Common myeloid progenitor, CD34-positive (primary cell): ENCODE measurements around the gene RAB31.

Experiments
- CTCF ChIA-PET: fragments of 350-600 bp; sonication (Branson Sonifier 250); formaldehyde crosslinking; loops from one replicate; lab custom pipeline; 2021; ENCODE audit warnings: antibody characterized with exemption; lab: Charles Lee
- POLR2A ChIA-PET: fragments of 350-600 bp; sonication (Branson Sonifier 250); formaldehyde crosslinking; loops from one replicate; lab custom pipeline; 2021; ENCODE audit warnings: antibody characterized with exemption; lab: Charles Lee
- DNase-seq, 3 donors: peaks; one replicate each; pipeline versions ENCODE4 v3.0.0 to v3.0.0-alpha.2; 2013
- H3K27ac ChIP-seq, 2 experiments: 1 replicate in 1 of 2; 2 replicates in 1 of 2; pipeline ENCODE4 v1.7.0; 2013; ENCODE audit warnings: inconsistent platforms in 2 of 2, low read length in 2 of 2, mild to moderate bottlenecking in 2 of 2, low read depth in 1 of 2, moderate library complexity in 1 of 2; ENCODE audit not compliant: severe bottlenecking in 2 of 2, insufficient read depth in 1 of 2, poor library complexity in 1 of 2
- H3K27me3 ChIP-seq, 5 experiments: replicated peaks in 2 of 5; 1 replicate in 3 of 5; 2 replicates in 2 of 5; pipeline versions ENCODE4 v1.6.1 to v1.7.0; 2013; ENCODE audit warnings: low read length in 4 of 5, mild to moderate bottlenecking in 2 of 5, moderate library complexity in 2 of 5, inconsistent platforms in 1 of 5; ENCODE audit not compliant: insufficient read depth in 5 of 5, control insufficient read depth in 4 of 5
- H3K36me3 ChIP-seq, 4 experiments: 1 replicate in 2 of 4; 2 replicates in 2 of 4; pipeline versions ENCODE4 v1.6.1 to v1.7.0; 2013; ENCODE audit warnings: low read length in 3 of 4, control low read depth in 1 of 4, mild to moderate bottlenecking in 1 of 4; ENCODE audit not compliant: control insufficient read depth in 4 of 4, insufficient read depth in 4 of 4
- H3K4me1 ChIP-seq, 4 experiments: 1 replicate in 3 of 4; 2 replicates in 1 of 4; pipeline versions ENCODE4 v1.6.1 to v1.7.1; 2013; ENCODE audit warnings: low read length in 3 of 4, mild to moderate bottlenecking in 3 of 4, control low read depth in 1 of 4, inconsistent platforms in 1 of 4, moderate library complexity in 1 of 4; ENCODE audit not compliant: control insufficient read depth in 4 of 4, insufficient read depth in 4 of 4; ENCODE audit errors: control extremely low read depth in 1 of 4
- H3K4me3 ChIP-seq, 7 experiments: 1 replicate in 4 of 7; 2 replicates in 3 of 7; pipeline versions ENCODE4 v1.5.1 to v1.7.0; 2013; ENCODE audit warnings: mild to moderate bottlenecking in 7 of 7, low read length in 6 of 7, moderate library complexity in 6 of 7, inconsistent platforms in 2 of 7, low read depth in 2 of 7, control low read depth in 1 of 7; ENCODE audit not compliant: insufficient read depth in 4 of 7, control insufficient read depth in 1 of 7; ENCODE audit errors: extremely low read depth in 1 of 7
- H3K9me3 ChIP-seq, 5 experiments: 1 replicate in 4 of 5; 2 replicates in 1 of 5; pipeline versions ENCODE4 v1.6.1 to v1.7.1; 2013; ENCODE audit warnings: low read length in 4 of 5, mild to moderate bottlenecking in 2 of 5, inconsistent platforms in 1 of 5, low read depth in 1 of 5, moderate library complexity in 1 of 5; ENCODE audit not compliant: control insufficient read depth in 4 of 5, insufficient read depth in 2 of 5; ENCODE audit errors: control extremely low read depth in 1 of 5
- whole genome bisulfite sequencing: methylation state at CpG from one replicate; pipeline ENCODE4 v1.1.5; 2013; ENCODE audit not compliant: insufficient coverage; 5-methylcytosine and 5-hydroxymethylcytosine counted together

The RAB31 gene

DNA sequence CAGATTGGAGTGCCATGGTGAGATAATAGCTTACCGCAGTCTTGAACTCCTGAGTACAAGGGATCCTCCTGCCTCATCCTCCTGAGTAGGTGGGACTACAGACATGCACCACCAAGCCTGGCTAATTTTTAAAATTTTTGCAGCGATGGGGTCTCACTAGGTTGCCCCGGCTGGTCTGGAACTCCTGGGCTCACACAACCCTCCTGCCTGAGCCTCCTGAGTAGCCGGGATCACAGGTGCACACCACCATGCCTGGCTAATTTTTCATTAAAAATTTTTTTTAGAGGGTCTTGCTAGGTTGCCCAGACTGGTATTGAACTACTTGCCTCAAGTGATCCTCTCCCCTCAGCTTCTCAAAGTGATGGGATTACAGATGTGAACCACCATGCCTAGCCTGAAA, 27.8 kb downstream of the RAB31 start:
- Histone ChIP-seq H3K36me3 (peaks cover 0 to 15% (median 0%) of the 10 kb centered on the region in 4 experiments), H3K27me3 (no peaks in the 10 kb centered on the region), H3K4me1 (peaks cover 2 to 59% (median 23%) of the 10 kb centered on the region in 4 experiments), H3K4me3 (no peak overlapping the region), H3K27ac (no peak overlapping the region), H3K9me3 (no peaks in the 10 kb centered on the region)
- DNase-seq = no peak
- 75% methylated on average over 4 of the region's 4 CpGs for WGBS
- ChIA-PET POLR2A (no interaction called here), CTCF (interaction anchor here (1.1 to 2.9 kb wide), 3 partner anchors 26 to 36 kb away, joined by 3 to 11 read pairs (median 3); no protein-coding TSS in a partner anchor)

DNA sequence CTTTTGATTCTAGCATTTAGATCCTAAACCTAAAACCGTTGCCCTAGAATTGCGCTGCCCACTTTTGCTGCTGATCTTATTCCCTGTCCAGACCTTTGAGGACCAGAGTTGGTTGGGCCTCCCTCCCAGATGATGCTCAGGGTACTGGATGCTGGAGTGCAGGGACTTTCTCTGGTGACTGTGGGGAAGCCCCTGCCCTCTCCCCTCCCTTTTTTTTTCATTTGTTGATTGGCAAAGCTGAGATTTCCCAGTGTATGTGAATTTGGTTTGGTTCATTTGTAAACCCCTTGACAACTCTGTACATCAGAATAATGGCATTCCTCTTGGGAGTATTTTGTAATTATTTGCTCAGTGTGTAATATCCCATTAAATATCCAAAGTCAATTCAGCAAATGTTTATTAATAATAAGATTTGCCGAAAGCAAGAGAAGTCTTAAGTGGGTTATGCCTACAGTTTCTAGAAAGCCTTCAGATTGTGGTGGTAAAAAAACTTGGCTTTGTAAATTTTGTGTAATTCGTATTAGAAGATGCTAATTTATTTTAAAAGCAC, 28.3 kb downstream of the RAB31 start:
- Histone ChIP-seq H3K27me3 (no peaks in the 10 kb centered on the region), H3K27ac (no peak overlapping the region), H3K4me3 (no peak overlapping the region), H3K4me1 (peaks cover 2 to 62% (median 23%) of the 10 kb centered on the region in 4 experiments), H3K9me3 (no peaks in the 10 kb centered on the region), H3K36me3 (peaks cover 0 to 15% (median 0%) of the 10 kb centered on the region in 4 experiments)
- 50% methylated on average over 2 of the region's 4 CpGs for WGBS
- ChIA-PET CTCF (interaction anchor here (0.8 to 2.9 kb wide), 4 partner anchors 10 to 33 kb away, joined by 3 to 11 read pairs (median 3); no protein-coding TSS in a partner anchor), POLR2A (no interaction called here)
- no peak for DNase-seq

DNA sequence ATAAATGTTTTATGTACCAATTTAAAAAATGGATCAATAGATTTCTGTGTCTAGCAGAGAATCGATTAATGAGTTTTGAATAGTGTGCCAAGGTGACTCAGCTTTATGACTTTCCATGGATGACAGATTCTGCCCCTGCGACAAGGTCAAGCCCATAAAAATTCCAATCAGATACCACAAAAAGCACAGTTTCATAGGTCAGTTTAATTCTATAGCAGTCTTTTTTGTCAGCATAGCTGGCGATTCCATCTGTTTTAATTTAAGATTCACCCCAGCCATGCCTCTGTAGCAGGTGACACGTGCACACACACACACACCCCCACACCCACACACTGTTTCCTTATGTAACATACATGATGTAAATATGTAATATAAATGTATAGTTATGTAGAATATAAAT, 28.9 kb downstream of the RAB31 start:
- CTCF ChIA-PET = interaction anchor here (0.8 to 2.9 kb wide), 5 partner anchors 10 to 168 kb away, joined by 3 to 11 read pairs (median 3); no protein-coding TSS in a partner anchor

DNA sequence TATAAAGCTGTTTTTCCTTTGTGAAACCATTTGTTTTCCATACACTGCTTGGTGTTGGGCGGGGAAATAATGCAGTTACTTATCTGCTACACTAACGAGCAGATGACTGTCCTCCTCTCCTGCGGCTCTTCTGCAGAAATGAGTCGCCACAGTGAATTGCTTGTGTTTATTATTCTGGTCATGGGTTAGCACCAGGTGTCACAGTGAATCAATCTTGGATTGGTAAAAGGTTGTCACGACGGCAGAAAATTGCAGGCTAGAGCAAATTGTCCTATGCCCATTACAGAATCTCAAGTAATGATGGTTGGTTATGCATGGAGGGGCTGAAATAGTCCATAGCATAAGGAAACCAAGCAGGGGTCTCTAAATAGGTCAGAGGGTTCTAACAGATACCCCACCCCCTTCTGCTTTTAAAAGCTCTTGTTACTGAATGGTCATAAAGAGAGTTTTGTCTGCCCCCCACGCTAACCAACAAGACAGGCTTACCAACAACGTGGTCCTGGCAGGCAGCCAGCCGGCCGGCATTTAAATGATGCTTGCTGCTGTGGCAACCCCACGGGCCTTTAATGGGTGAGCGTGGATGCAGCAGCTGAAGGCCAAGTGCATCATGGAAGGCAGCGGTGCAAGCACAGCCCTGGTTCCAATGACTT, 29.5 kb downstream of the RAB31 start:
- POLR2A ChIA-PET = no interaction called here
- H3K27ac ChIP-seq = no peak overlapping the region

More for the DNA sequence above, 28.9 kb downstream of the RAB31 start:
- Histone ChIP-seq H3K4me3 (no peak overlapping the region), H3K4me1 (peaks cover 2 to 68% (median 23%) of the 10 kb centered on the region in 4 experiments), H3K36me3 (peaks cover 0 to 14% (median 0%) of the 10 kb centered on the region in 4 experiments), H3K27me3 (no peaks in the 10 kb centered on the region), H3K9me3 (no peaks in the 10 kb centered on the region), H3K27ac (no peak overlapping the region)
- POLR2A ChIA-PET = no interaction called here
- DNase-seq = no peak
- 100% methylated on average over 2 of the region's 4 CpGs for WGBS

DNA sequence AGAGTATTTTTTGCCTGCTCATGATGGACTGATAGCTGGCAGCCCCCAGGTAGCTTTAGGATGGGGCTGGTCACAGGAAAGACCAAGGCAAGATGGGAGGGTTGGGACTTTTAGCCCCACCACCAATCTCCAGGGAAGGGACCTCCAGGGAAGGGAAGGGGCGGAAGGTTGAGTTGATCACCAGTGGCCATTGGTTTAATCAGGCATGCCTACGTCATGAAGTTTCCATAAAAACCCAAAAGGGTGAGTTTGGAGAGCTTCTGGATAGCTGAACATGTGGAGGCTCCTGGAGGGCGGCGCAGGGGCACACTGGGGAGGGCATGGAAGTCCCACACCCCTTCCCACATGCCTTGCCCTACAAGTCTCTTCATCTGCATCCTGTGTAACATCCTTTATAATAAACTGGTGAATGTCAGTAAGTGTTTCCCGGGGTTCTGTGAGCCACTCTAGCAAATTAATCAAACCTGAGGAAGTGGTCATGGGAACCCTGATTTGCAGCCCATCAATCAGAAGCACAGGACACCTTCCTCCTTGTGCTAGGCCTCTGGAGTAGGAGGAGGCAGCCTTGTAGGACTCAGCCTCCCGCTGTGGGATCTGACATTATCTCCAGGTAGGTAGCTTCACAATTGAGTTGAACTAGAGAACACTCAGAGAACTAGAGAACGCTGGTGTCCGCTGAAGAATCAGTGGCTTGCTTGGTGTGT, 30.3 kb downstream of the RAB31 start:
- POLR2A ChIA-PET = no interaction called here
- no peaks in the 10 kb centered on the region for H3K27me3 ChIP-seq
- peaks cover 0 to 2% (median 0%) of the 10 kb centered on the region in 4 experiments for H3K36me3 ChIP-seq
- CTCF ChIA-PET = interaction anchor here (0.7 to 1.7 kb wide), 5 partner anchors 12 to 168 kb away, joined by 3 to 4 read pairs (median 3); no protein-coding TSS in a partner anchor
- H3K4me3 ChIP-seq = no peak overlapping the region
- DNase-seq = peak in 1 of 3 donors; percentile 46
- H3K9me3 ChIP-seq = no peaks in the 10 kb centered on the region
- H3K4me1 ChIP-seq = peaks cover 2 to 79% (median 33%) of the 10 kb centered on the region in 4 experiments
- WGBS = 84% methylated on average over 3 of the region's 8 CpGs
- no peak overlapping the region for H3K27ac ChIP-seq

More for the DNA sequence above, 29.5 kb downstream of the RAB31 start:
- 93% methylated on average over 10 of the region's 13 CpGs for WGBS
- Histone ChIP-seq H3K9me3 (no peaks in the 10 kb centered on the region), H3K4me1 (peaks cover 2 to 74% (median 26%) of the 10 kb centered on the region in 4 experiments), H3K27me3 (no peaks in the 10 kb centered on the region), H3K4me3 (no peak overlapping the region), H3K36me3 (peaks cover 0 to 8% (median 0%) of the 10 kb centered on the region in 4 experiments)
- no peak for DNase-seq
- CTCF ChIA-PET = interaction anchor here (0.8 to 2.9 kb wide), 6 partner anchors 11 to 168 kb away, joined by 3 to 11 read pairs (median 3); no protein-coding TSS in a partner anchor

DNA sequence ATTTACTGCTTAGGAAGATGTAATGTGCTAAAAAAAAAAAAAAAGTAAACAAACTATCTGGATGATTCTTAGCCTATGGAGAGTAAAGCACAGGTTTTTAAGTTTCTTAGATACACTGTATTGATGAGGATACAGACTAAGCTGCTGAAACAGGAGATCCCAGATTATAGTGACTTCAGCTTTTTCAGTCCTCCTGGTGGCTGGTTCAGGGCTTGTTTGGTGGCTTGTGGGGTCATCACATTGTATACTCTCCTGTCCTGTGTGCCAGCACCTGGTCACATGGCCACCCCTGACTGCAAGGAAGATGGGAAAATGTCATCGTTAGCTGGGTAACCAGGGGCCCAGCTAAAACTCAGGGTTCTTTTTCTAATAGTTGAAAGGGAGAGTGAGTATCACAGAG, 31.4 kb downstream of the RAB31 start:
- no peak overlapping the region for H3K27ac ChIP-seq
- H3K4me1 ChIP-seq = peaks cover 0 to 74% (median 31%) of the 10 kb centered on the region in 4 experiments
- POLR2A ChIA-PET = no interaction called here
- H3K4me3 ChIP-seq = no peak overlapping the region
- no peaks in the 10 kb centered on the region for H3K27me3 ChIP-seq
- H3K36me3 ChIP-seq = no peaks in the 10 kb centered on the region
- no peaks in the 10 kb centered on the region for H3K9me3 ChIP-seq
- DNase-seq = no peak
- CTCF ChIA-PET = interaction anchor here (0.7 to 1.7 kb wide), 3 partner anchors 13 to 130 kb away, joined by 3 read pairs; no protein-coding TSS in a partner anchor
- WGBS = 100% methylated on average over 1 of the region's 1 CpG
